NCI-H69 (cell line): ENCODE results near the gene TMX3.

Source experiments
- DNase-seq: peaks from one replicate; lab custom pipeline; 2025; lab: John Stamatoyannopoulos, UW

The TMX3 gene, protein sequence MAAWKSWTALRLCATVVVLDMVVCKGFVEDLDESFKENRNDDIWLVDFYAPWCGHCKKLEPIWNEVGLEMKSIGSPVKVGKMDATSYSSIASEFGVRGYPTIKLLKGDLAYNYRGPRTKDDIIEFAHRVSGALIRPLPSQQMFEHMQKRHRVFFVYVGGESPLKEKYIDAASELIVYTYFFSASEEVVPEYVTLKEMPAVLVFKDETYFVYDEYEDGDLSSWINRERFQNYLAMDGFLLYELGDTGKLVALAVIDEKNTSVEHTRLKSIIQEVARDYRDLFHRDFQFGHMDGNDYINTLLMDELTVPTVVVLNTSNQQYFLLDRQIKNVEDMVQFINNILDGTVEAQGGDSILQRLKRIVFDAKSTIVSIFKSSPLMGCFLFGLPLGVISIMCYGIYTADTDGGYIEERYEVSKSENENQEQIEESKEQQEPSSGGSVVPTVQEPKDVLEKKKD

DNA sequence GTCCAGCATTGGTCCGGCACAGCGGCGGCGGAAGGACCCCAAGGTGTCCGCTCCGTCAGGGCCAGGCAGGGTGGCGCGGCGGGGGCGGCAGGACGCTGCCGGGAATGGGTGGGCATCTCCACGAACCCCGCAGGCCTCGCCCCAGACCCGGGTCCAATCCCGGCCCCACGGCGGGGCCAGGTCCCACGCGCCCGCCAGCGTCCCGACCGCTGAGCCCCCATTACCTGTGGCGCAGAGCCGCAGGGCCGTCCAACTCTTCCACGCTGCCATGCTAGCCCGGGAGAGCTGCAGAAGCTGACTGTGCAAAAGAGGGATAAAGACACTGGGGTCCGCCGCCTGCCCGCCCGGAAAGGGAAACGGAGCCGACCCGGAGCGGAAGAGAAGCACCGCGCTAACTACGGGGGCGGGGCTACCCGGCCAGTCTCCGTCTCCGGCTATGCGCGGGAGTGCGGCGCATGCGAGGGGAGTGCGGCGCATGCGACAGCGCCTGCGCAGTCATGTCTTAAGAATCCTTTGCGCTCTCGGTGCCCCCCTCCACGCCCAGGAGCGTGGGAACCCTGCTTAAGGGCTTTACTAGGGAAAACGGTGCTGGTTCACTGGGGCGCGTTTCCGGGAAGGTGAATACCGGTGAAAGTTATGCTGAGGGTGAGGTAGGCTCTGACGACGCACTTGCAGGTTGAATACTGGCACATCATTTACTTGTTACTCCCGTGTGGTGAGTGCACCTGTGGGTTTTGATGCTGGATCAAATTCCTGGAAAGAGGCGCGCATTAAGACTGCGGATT is at the start of gene TMX3:
TMX3 (minus strand) TSS at position 397 of the 785 bp plus-strand sequence; CDS start at position 270, 127 bp downstream.
- peak; percentile 100 for DNase-seq

DNA sequence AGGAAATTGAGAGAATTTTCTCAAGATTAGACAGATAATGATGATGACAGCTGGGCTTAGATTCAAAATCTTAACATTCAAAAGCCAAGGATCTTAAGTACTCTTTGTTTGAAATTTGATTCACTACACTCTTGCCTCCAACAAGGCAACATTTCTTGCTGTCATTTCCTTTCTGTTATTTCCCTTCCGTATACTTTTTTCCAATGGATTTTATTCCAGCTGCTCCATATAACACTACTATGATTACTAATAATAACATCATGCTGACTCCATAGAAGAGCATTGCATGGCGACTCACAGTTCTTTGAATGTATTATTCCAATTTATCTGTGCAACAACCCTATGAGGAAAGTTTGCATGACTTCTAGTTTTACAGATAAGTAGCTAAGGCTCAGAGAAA is 49.1 kb upstream of the TMX3 start:
- no peak for DNase-seq

DNA sequence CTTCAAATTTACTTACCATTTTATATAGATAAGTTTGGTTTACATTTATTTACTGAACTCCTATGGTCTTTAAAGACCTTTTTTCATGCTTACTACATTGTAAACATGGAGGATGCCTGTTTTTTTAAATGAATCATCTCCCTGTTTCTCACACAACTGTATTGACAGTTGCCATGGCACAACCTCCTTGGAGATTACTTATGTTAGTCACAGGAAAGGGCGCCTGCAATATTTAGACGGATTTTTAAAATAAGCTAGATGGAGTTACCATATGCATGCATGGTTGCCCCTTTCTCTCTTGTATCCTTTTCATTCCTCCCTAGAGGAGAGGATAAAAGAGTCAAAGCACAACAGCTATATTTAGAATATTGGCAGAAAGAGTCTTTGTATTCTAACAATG is 48.2 kb upstream of the TMX3 start:
- DNase-seq: no peak

DNA sequence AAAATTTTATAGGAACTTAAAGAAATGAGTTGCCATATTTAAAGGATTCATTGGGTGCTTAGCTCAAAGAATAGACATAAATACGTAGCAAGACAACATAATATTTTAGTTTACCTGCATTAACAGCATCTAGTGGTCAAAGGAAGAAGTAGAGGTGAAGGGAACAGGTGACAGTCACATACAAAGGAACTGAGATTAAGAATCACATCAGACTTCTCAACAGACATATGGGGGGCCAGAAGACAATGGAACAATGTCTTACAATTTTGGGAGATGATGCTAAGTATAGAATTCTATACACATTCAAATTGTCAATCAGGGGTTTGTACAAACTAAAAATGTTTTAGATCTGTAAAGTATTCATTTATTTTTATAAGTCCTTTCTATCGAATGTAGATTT is 44.4 kb upstream of the TMX3 start:
- DNase-seq: no peak

DNA sequence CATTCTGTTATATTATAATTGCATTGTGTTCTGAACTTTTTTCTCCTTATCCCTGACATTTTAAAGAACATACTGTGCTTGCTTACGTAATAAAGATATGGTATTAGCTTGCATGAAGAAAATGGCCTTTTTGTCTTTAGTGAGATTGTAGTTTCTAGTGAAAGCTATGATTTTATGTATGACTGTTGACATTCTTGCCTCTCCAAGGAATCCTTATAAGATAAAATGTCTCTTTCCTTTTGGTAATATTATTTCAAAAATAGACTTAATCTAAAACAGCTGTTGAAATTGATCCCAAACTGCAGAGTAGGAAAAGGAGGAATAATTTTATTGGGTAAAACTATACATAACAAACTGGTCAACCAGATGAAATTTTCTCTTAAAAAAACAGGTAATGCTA is 42.2 kb upstream of the TMX3 start:
- DNase-seq: no peak

DNA sequence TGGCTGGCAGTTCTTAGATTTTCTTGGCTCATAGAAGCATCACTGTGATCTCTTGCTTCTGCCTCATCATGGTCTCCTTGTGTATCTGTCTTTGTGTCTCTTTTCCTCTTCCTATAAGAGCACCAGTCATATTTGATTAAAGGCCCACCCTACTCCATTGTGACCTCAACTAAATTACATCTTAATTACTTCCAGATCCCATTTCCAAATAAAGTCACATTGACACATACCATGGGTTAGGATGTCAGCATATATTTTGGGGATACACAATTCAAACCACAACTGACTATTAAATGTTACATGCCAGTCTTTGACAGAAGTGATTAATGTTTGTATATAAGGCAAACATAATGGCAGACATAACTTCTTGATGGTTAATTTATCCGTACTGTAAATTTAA is 27.3 kb upstream of the TMX3 start:
- peak; percentile 89 for DNase-seq

DNA sequence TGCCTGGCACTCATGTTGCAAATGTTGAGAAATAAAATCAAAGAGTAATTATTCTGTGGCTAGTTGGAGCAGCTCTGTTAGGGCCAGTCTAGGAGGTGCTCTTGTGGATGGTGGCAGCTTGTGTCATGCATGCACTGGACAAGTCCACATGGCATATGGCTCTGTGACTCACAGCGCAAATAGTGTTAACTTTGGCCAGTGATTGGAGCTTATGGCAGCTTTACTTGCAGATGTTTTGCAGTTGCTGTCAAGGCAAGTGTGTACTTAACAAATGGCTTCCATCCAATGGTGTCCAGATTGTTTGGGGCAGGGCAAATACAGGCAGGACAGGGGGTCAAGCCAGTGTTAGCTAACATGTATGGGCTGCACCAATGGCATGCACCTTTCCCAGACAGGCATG is 26.1 kb upstream of the TMX3 start:
- peak; percentile 85 for DNase-seq

DNA sequence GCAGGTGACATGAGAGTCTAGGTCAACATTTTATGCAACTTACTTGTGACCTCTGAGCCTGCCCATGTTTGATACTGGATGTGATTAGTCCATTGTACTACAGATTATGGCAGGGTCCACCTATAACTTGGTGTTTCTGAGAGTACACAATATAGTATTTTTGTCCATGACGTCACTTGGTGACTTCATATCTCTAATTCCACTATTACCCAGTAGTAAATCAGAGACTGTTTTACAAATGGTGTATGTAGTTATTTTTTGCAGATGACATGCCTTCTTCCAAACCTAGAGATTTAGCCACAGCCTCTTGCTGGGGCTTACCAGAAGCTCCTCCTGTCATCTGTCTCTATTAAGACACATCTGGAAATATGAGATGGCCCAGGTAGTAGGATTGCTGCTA is 24.6 kb upstream of the TMX3 start:
- no peak for DNase-seq

DNA sequence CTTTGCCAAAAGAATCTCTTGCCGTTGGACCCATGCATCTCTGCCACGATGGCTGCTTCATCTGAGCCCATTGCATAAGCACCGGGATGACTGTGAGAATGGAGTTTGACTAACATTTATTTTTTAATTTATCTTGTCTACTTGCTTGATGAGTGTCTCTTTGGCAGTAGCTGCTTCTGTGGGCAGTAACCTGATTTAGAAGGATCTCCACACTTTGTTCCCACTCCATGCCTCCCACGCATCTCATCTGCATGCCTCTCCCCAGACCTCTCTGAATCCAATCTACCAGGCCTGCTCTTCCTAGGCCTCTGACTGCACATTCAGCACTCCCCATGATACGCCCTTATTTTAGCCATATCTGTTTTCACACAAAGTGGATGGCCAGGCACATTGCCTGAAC is 23.7 kb upstream of the TMX3 start:
- no peak for DNase-seq

DNA sequence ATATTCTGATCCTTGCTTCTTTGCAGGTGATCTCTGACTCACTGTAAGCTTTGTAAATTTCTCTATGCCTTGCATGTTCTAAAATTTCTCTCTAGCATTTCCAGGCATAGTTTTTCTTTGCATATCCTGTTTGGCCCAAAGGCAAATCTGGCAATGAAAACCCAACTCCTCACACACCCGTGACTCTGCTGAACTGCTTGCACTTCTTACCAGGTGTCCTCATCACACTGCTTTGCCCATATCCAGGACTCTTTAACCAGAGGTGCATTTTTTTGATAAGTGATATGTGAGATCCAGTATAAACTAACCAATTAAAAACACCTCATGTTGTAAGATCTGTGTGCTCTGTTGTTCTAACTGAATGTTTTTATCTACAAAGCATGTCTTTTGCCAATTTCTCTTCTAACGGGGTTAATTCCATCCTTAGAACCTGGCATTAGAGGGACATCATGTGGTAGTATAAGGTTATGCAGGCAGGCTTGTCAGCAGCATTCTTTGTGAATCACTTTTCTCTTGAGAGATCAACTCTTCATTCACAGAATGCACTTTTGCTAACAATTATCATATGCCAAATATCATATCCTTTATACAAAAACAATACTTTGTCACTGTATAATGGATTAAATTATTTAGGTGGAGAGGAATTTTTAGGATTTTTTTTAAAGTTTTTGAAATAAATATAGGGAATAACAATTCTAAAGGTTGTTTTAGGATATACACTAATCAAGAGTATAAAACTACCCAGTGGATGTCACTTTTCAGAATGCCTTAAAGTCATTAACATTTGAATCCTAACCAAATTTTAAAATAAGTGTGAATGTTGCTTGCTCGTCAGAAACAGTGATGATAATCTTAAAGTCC is 20.8 kb upstream of the TMX3 start:
- DNase-seq: peak; percentile 71

DNA sequence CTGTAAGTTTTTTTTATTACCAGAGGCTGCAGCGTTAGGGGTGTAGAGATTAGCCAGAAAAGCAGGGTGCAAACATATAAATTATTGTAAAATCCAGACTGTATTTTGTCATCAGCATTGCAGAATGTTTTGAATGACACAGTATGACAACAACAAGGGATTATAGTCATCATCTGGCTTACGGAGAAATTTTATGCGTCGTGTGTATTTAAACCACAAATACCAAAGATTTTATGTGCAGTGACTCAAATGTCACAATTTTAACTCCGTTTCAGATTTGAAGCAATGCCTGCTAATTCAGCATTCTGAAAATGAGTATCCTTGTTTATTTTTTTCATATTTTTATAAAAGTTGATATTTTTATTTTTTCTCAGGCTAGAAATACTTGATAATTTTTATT is 19.4 kb upstream of the TMX3 start:
- DNase-seq: no peak

DNA sequence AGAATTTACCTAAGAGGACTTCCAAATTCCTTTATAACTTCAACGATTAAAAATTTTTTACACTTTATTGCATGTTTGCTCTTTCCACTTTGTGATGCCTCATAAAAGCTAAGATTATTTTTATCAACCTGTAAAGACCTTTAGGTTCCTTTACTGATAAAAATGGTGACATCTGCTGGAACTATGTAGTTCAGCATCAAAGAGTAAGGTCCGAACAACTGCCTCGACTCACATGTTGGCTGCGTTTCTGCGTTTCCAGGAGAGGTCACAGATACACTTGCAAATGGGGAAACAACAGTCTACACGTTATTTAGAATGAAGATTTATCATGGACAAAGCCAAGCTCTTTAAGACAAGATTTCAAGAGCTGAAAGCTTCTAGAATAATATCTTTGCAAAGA is 18.8 kb upstream of the TMX3 start:
- DNase-seq: no peak

DNA sequence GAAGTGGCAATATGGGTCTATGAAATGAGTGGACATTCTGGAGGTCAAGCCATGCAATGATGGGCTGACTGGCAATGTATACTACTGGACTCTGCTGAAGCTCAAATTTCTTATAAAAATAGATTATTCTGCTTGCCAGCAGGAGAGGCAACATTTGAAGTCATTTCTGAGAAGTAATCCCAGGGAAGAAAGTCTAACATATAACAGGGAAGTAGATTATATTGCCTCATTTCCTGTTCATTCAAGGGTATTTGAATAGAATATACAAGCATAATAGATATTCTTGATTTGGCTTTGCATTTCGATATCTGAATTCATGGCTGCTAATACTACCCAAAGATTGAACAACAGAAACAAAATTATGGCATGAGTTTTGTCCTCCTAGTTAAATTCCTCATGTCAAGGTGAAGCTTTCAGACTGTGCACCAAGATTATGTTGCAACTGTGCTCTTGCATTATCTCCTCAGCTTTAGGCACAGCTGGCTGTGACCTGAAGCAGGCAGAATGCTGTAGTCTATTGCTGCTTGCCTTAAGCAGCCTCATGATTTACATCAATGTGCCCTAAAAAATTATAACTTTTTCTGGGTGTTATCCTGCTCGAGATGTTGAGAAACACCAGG is 13.3 kb upstream of the TMX3 start:
- no peak for DNase-seq

DNA sequence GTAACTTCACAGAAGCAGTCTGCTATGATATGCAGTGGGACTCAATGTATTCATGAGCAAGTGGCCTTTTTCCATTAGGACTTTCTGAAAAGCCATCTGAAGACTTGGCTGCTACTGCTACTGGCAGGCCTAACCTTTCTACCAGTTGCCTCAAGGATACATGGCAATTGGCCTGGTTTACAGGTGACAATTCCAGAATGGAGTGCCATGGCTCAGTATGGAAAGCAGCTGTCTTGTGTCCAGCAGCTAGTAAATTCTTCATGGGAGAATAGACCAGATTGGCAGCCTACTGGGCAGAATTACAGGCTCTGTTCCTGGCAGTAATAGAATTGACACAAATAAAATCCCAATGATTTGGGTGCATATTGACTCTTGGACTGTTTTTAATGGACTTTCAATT is 12.6 kb upstream of the TMX3 start:
- no peak for DNase-seq

DNA sequence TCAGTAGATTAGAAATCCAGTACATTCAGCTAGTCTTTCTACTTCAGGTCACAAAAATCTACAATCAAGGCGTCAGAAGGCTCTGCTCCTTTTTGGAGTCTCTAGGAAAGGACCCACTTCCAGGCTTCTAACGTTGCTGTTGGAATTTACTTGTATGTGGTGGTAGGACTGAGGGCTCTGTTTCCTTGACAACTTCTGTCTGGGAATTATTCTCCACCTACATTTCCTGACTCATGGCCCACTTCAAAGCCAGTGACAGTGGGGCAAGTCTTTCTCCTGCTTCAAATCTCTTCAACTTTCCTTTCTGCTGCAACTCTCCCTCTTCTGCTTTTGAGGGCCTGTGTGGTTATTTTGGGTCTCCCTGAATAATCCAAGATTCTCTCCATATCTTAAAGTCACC is 10.4 kb upstream of the TMX3 start:
- DNase-seq: no peak

DNA sequence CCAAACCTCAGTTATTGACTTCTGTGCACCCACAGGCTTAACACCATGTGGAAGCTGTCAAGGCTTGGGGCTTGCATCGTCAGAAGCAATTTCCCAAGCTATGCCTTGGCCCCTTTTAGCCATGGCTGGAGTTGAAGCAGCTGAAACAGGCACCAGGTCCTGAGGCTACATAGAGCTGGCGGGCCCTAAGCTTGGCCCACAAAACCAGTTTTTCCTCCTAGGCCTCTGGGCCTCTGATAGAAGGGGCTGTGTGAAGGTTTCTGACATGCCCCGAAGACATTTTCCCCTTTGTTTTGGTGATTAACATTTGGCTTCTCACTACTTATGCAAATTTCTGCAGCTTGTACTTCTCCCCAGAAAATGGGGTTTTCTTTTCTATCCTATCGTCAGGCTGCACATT is 9.1 kb upstream of the TMX3 start:
- no peak for DNase-seq

DNA sequence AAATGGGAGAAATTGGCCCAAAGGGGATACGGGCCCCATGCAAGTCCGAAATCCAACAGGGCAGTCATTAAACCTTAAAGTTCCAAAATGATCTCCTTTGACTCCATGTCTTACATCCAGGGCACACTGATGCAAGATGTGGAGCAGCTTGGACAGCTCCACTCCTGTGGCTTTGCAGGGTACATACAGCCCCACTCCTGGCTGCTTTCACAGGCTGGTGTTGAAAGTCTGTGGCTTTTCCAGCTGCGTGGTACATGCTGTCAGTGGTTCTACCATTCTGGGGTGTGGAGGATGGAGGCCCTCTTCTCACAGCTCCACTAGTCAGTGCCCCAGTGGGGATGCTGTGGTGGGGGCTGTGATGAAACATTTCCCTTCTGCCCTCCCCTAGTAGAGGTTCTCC is 8.6 kb upstream of the TMX3 start:
- no peak for DNase-seq

DNA sequence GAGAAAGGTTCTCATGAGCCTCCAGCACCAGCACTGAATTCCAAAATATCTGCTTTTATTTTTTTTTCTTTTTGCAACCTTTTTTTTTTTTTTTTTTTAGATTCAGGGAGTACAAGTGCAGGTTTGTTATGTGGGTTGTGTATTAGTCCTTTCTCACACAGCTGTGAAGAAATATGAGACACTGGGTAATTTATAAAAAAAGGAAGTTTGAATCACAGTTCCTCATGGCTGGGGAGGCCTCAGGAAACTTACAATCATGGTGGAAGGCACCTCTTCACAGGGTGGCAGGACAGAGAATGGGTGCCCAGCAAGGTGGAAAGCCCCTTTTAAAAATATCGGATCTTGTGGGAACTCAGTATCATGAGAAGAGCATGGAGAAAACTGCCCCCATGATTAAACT is 7.9 kb upstream of the TMX3 start:
- DNase-seq: no peak

DNA sequence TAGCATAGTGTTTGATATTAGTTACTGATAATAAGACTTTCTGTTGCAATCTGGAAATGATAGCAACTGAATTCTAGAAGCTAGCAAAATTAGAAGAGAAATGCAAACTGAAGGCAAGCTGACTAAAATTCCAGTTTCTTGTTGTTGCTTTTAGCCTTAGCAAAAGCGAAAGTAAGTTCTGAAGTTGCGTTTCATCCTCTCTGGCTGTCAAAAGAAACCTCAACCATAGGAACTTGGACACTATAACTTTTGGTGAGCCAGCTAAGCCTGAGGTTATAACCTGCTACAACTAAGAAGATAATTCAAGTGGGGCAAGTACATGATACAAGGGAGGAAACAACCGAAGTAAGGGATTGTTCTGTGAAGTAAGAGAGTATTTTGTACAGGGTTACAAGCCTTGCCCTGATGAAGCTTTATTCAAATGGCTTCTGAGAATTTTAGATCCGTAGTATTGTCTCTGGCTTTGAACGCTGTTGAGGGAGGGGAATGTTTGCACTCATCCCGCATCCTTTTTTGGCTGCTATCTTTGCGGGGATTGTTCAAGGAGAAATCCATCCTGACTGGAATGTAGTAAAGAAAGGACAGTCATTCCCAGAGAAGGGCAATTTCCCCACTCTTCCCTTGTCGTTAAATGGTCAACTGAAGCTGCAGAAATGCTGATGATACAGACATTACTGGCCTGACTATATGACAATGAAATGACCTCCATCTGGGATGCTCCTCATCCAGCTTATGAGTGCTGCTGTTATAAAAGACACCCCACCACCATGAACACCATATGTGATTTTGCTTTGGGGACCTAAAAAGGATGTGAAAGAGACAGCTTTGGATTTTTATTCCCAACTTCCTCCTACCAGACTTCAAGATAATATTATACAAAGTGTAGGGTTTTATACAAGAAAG is 7.0 kb upstream of the TMX3 start:
- DNase-seq: no peak

DNA sequence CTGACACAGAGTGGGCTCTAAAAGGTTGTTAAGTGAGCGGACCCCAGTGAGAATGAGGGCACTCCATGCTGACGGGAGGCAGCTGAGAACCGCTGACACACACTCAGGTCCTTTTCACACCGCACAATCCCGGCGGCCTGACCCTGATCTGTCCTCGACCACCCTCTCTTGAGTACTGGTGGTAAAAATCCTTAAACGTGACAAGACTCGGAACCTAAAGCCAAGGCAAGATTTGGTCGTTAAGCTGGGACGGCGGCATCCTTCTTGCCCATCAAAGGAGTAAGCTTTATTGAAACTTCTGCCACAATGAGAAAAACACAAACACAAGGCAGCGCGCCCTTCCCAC is 569 bp downstream of the TMX3 start:
- peak; percentile 74 for DNase-seq

DNA sequence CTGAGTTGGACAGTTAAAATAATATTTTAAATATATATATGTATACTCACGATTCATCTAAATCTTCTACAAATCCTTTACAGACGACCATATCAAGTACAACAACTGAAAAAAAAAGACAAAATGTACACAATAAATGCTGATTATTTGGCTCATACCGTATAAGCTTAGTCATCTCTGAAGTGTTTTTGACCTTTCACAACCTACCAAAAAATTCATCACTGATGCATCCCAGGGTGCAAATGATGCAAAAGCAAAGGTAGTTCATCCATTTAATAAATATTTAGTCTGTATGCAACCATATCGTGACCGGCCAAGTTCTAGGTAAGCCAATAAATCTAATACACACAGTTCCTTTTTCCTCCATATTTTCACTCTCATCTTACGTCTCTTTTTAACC is 1.1 kb downstream of the TMX3 start:
- no peak for DNase-seq
